IPS DF 6.9 (cell line): Measurements from ENCODE around the gene COLGALT1.
"Not testable (repeated sequence)": the region's sequence is repeated elsewhere in the genome, so short reads cannot be mapped to it uniquely, and the experiment has no call there.

Source experiments
- DNase-seq: peaks from one replicate; pipeline ENCODE4 v3.0.0-alpha.2; 2013; ENCODE audit warnings: low read depth, low spot score
- H3K27ac ChIP-seq: one replicate; pipeline ENCODE4 v1.5.1; 2013; ENCODE audit warnings: low read length, control low read depth
- H3K27me3 ChIP-seq: 2 replicates; pipeline ENCODE4 v1.6.1; 2013; ENCODE audit warnings: mild to moderate bottlenecking, low read length; ENCODE audit not compliant: control insufficient read depth, insufficient read depth
- H3K36me3 ChIP-seq: 2 replicates; pipeline ENCODE4 v1.6.1; 2013; ENCODE audit warnings: low read length; ENCODE audit not compliant: control insufficient read depth, insufficient read depth
- H3K4me1 ChIP-seq: 2 replicates; pipeline ENCODE4 v1.6.1; 2013; ENCODE audit warnings: low read length; ENCODE audit not compliant: control insufficient read depth, insufficient read depth
- H3K4me3 ChIP-seq: 2 replicates; pipeline ENCODE4 v1.5.1; 2013; ENCODE audit warnings: mild to moderate bottlenecking, low read length
- H3K9me3 ChIP-seq: 2 replicates; pipeline ENCODE4 v1.6.1; 2013; ENCODE audit warnings: low read length, inconsistent platforms; ENCODE audit not compliant: control insufficient read depth, insufficient read depth
- WGBS: extraction: QIAGEN DNeasy Blood & Tissue Kit; methylation state at CpG from one replicate; pipeline ENCODE4 v1.1.7; 2013; ENCODE audit warnings: mixed read lengths, missing lambda C conversion rate; ENCODE audit not compliant: insufficient read length, insufficient coverage; 5-methylcytosine and 5-hydroxymethylcytosine counted together

Gene COLGALT1

GRCh38 chr19:17555480-17555928 is at the start of gene COLGALT1:
Gene COLGALT1, plus strand, starts transcription at chr19:17555649. Its CDS starts 65 bp downstream, at chr19:17555714.
- WGBS: no CpG with 5 or more reads among the region's 64 CpGs
- Histone ChIP-seq H3K4me3 (peak within 1 kb of the TSS; percentile 70), H3K4me1 (no peaks in the 10 kb centered on the region), H3K9me3 (no peaks in the 10 kb centered on the region), H3K36me3 (peaks cover 3% of the 10 kb centered on the region; the same call in 1 of the 2 replicates), H3K27ac (no peak within 1 kb of the TSS), H3K27me3 (no peaks in the 10 kb centered on the region)
- no peak for DNase-seq

GRCh38 chr19:17506745-17507144 is 48.7 kb upstream of the COLGALT1 start:
- WGBS: no CpG with 5 or more reads among the region's 9 CpGs
- H3K36me3 ChIP-seq: no peaks in the 10 kb centered on the region

GRCh38 chr19:17508558-17508933 is 46.9 kb upstream of the COLGALT1 start:
- WGBS: no CpG with 5 or more reads among the region's 3 CpGs
- H3K9me3 ChIP-seq, H3K27ac ChIP-seq: not testable (repeated sequence)

More at GRCh38 chr19:17506745-17507144, 48.7 kb upstream of the COLGALT1 start:
- DNase-seq: no peak
- Histone ChIP-seq H3K9me3 (no peaks in the 10 kb centered on the region), H3K4me1 (peaks cover 2% of the 10 kb centered on the region; the same call in 1 of the 2 replicates), H3K27me3 (no peaks in the 10 kb centered on the region), H3K27ac (no peak overlapping the region), H3K4me3 (no peak overlapping the region)

GRCh38 chr19:17510220-17510993 is 45.0 kb upstream of the COLGALT1 start:
- Histone ChIP-seq H3K4me3 (peak overlapping the region; percentile 84), H3K9me3 (no peaks in the 10 kb centered on the region), H3K4me1 (peaks cover 2% of the 10 kb centered on the region; the same call in 1 of the 2 replicates), H3K27ac (no peak overlapping the region), H3K36me3 (no peaks in the 10 kb centered on the region), H3K27me3 (no peaks in the 10 kb centered on the region)
- no peak for DNase-seq
- WGBS: no CpG with 5 or more reads among the region's 13 CpGs

More at GRCh38 chr19:17508558-17508933, 46.9 kb upstream of the COLGALT1 start:
- not testable (repeated sequence) for DNase-seq, H3K4me1 ChIP-seq, H3K27me3 ChIP-seq, H3K4me3 ChIP-seq, H3K36me3 ChIP-seq

- Histone ChIP-seq H3K4me1 (peaks cover 2% of the 10 kb centered on the region; the same call in 1 of the 2 replicates), H3K9me3 (no peaks in the 10 kb centered on the region), H3K27ac (no peak overlapping the region), H3K4me3 (peak overlapping the region; percentile 84; the same call in 1 of the 2 replicates), H3K27me3 (no peaks in the 10 kb centered on the region), H3K36me3 (no peaks in the 10 kb centered on the region; the same call in 1 of the 2 replicates)
- DNase-seq: no peak
- WGBS: no CpG with 5 or more reads among the region's 82 CpGs
Measured at GRCh38 chr19:17511724-17512573, 43.5 kb upstream of the COLGALT1 start.

- H3K27me3 ChIP-seq: no peaks in the 10 kb centered on the region
- no peak for DNase-seq
- H3K36me3 ChIP-seq: peaks cover 5% of the 10 kb centered on the region
- WGBS: no CpG with 5 or more reads among the region's 9 CpGs
- H3K4me1 ChIP-seq: peaks cover 2% of the 10 kb centered on the region; the same call in 1 of the 2 replicates
- H3K27ac ChIP-seq: no peak overlapping the region
- H3K4me3 ChIP-seq: peak overlapping the region; percentile 84; the same call in 1 of the 2 replicates
- peaks cover 2% of the 10 kb centered on the region; the same call in 1 of the 2 replicates for H3K9me3 ChIP-seq
Measured at GRCh38 chr19:17512574-17512939, 42.9 kb upstream of the COLGALT1 start.

- Histone ChIP-seq H3K9me3 (peaks cover 2% of the 10 kb centered on the region; the same call in 1 of the 2 replicates), H3K36me3 (peaks cover 8% of the 10 kb centered on the region), H3K27ac (no peak overlapping the region), H3K4me1 (peaks cover 1% of the 10 kb centered on the region; the same call in 1 of the 2 replicates), H3K27me3 (no peaks in the 10 kb centered on the region), H3K4me3 (no peak overlapping the region)
- WGBS: no CpG with 5 or more reads among the region's 15 CpGs
- DNase-seq: no peak
Measured at GRCh38 chr19:17515408-17516149, 39.9 kb upstream of the COLGALT1 start.

- H3K4me3 ChIP-seq: no peak overlapping the region
- peaks cover 2% of the 10 kb centered on the region; the same call in 1 of the 2 replicates for H3K9me3 ChIP-seq
- H3K4me1 ChIP-seq: no peaks in the 10 kb centered on the region
- no peak overlapping the region for H3K27ac ChIP-seq
- H3K36me3 ChIP-seq: peaks cover 8% of the 10 kb centered on the region
- no peaks in the 10 kb centered on the region for H3K27me3 ChIP-seq
- DNase-seq: no peak
- no CpG with 5 or more reads among the region's 1 CpG for WGBS
Measured at GRCh38 chr19:17517898-17518297, 37.6 kb upstream of the COLGALT1 start.

- not testable (repeated sequence) for H3K36me3 ChIP-seq, DNase-seq, H3K27me3 ChIP-seq, H3K4me3 ChIP-seq, H3K9me3 ChIP-seq, H3K4me1 ChIP-seq, H3K27ac ChIP-seq
- no CpG with 5 or more reads among the region's 8 CpGs for WGBS
Measured at GRCh38 chr19:17518654-17519053, 36.8 kb upstream of the COLGALT1 start.

- Histone ChIP-seq H3K27me3 (no peaks in the 10 kb centered on the region), H3K4me1 (no peaks in the 10 kb centered on the region)
- no peak for DNase-seq
Measured at GRCh38 chr19:17519967-17520366, 35.5 kb upstream of the COLGALT1 start.

More at GRCh38 chr19:17519967-17520366, 35.5 kb upstream of the COLGALT1 start:
- peaks cover 2% of the 10 kb centered on the region; the same call in 1 of the 2 replicates for H3K9me3 ChIP-seq
- no peak overlapping the region for H3K4me3 ChIP-seq
- no peak overlapping the region for H3K27ac ChIP-seq
- no CpG with 5 or more reads among the region's 9 CpGs for WGBS
- H3K36me3 ChIP-seq: peaks cover 8% of the 10 kb centered on the region
